ENCODE measurements around the gene RALY. TPM values are rescaled to one million over a fixed set of nuclear protein-coding genes. Genes with fewer than 3 reads are reported as not detected.

Gene RALY
- total and polyA plus RNA-seq, 2 of the 4 experiments (the other 2 are of a cell fraction): 46.2 to 115 TPM

DNA sequence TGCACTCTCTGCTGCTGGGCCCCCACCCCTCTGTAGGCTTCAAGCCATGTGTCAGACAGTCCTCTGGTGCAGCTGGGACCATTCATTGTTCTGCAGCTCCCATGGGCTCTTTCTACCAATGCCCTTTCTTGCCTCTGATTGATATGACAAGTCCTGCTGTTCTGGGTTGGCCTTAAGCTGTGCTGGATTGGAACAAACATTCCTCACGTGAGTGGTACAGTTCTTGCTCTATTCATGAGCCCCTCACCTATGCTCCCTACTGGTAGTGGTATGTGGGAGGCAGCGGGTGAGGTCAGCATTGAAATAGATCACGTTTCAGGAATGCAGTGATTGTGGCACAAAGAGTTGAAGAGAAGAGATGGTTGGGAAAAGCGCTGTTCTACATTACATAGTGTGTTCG is 48.8 kb upstream of the RALY start:
- no peak overlapping the region for H3K4me3 ChIP-seq (ENCODE audit: insufficient read depth, low read depth, low read length)
- H4K91ac ChIP-seq (ENCODE audit: insufficient read depth, low read depth, low read length): no peak overlapping the region
- no peaks in the 10 kb centered on the region for H3K79me1 ChIP-seq (ENCODE audit: low read depth in 1 of 2, low read length in 2 of 2)
- no peak overlapping the region for H3K14ac ChIP-seq (replicated peaks; ENCODE audit: low read depth, low read length)
- no peak overlapping the region for H3K18ac ChIP-seq (ENCODE audit: low read depth, low read length)
- TF ChIP-seq, protein P1, sequence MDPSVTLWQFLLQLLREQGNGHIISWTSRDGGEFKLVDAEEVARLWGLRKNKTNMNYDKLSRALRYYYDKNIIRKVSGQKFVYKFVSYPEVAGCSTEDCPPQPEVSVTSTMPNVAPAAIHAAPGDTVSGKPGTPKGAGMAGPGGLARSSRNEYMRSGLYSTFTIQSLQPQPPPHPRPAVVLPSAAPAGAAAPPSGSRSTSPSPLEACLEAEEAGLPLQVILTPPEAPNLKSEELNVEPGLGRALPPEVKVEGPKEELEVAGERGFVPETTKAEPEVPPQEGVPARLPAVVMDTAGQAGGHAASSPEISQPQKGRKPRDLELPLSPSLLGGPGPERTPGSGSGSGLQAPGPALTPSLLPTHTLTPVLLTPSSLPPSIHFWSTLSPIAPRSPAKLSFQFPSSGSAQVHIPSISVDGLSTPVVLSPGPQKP (IDR thresholded peaks at IDR 0.05; ENCODE audit: borderline replicate concordance, low read depth, low read length): no peak
- TF ChIP-seq CHD1 (IDR thresholded peaks at IDR 0.05; ENCODE audit: low read depth, low read length) (no peak), RAD21 (IDR thresholded peaks at IDR 0.05; ENCODE audit: low read length) (no peak), RCOR1 (IDR thresholded peaks at IDR 0.05; ENCODE audit: insufficient replicate concordance, low read length) (no peak), RFX5 (IDR thresholded peaks at IDR 0.05; ENCODE audit: low read depth, low read length) (no peak), CEBPB (IDR thresholded peaks at IDR 0.05; ENCODE audit: low read depth, low read length) (no peak)
- TF ChIP-seq, protein P2, sequence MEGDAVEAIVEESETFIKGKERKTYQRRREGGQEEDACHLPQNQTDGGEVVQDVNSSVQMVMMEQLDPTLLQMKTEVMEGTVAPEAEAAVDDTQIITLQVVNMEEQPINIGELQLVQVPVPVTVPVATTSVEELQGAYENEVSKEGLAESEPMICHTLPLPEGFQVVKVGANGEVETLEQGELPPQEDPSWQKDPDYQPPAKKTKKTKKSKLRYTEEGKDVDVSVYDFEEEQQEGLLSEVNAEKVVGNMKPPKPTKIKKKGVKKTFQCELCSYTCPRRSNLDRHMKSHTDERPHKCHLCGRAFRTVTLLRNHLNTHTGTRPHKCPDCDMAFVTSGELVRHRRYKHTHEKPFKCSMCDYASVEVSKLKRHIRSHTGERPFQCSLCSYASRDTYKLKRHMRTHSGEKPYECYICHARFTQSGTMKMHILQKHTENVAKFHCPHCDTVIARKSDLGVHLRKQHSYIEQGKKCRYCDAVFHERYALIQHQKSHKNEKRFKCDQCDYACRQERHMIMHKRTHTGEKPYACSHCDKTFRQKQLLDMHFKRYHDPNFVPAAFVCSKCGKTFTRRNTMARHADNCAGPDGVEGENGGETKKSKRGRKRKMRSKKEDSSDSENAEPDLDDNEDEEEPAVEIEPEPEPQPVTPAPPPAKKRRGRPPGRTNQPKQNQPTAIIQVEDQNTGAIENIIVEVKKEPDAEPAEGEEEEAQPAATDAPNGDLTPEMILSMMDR (conservative IDR thresholded peaks at IDR 0.05; ENCODE audit: low read depth, low read length): no peak
- no peaks in the 10 kb centered on the region for H4K20me1 ChIP-seq (ENCODE audit: insufficient read depth, low read length)
- H2AFZ ChIP-seq (replicated peaks; ENCODE audit: low read length, poor library complexity): no peak overlapping the region
- no peak overlapping the region for H3K56ac ChIP-seq (ENCODE audit: extremely low read depth, insufficient read depth, low read length)
- 0 out of 2 replicates have a peak overlapping the region, but pooled peaks have one; percentile 5 for H3K4ac ChIP-seq (ENCODE audit: low read depth, low read length)
- peaks cover 12% of the 10 kb centered on the region for H3K9me3 ChIP-seq (ENCODE audit: control insufficient read depth, insufficient read depth, low read length)
- no peak for DNase-seq
- dilution Hi-C loops (cut with HindIII; ENCODE audit: low sequenced_read_pairs, unreplicated experiment): no loop called here
- no peak overlapping the region for H2AK9ac ChIP-seq (replicated peaks; ENCODE audit: low read depth, low read length, poor library complexity)
- H3K27me3 ChIP-seq (ENCODE audit: control insufficient read depth, insufficient read depth, low read length): no peaks in the 10 kb centered on the region
- H3K9ac ChIP-seq (ENCODE audit: low read depth, low read length): no peak overlapping the region
- no TSS peak for BruUV-seq (replicated peaks)
- 0 out of 2 replicates have a peak, but pooled peaks cover 3% of the 10 kb centered on the region for H3K9me1 ChIP-seq (ENCODE audit: insufficient read depth, low read length)
- H4K5ac ChIP-seq (ENCODE audit: low read depth, low read length): no peak overlapping the region
- no peak overlapping the region for H3K23ac ChIP-seq (ENCODE audit: low read depth, low read length)
- no peak overlapping the region for H2BK15ac ChIP-seq (ENCODE audit: low read depth, low read length)
- POLR2A ChIA-PET (ENCODE audit: unreplicated experiment): no interaction called here
- CTCF ChIA-PET: no interaction called here
- no peak for ATAC-seq (ENCODE audit: low read depth)
- no peak overlapping the region for H3K27ac ChIP-seq (ENCODE audit: insufficient read depth, low read length)
- no peak overlapping the region for H3K4me2 ChIP-seq (ENCODE audit: low read depth, low read length)
- no peak overlapping the region for H2AK5ac ChIP-seq (ENCODE audit: low read depth, low read length)
- in situ Hi-C loops (cut with MboI; ENCODE audit: low sequenced_read_pairs): no loop called here
- intact Hi-C loops (cut with micrococcal nuclease): no loop called here
- no peaks in the 10 kb centered on the region for H3K36me3 ChIP-seq (ENCODE audit: control insufficient read depth, insufficient read depth, low read length)
- peaks cover 2% of the 10 kb centered on the region; the same call in 1 of the 2 replicates for H3K4me1 ChIP-seq (ENCODE audit: control insufficient read depth, insufficient read depth, low read length)
- H2BK20ac ChIP-seq (ENCODE audit: low read depth, low read length): no peak overlapping the region
- H4K8ac ChIP-seq (ENCODE audit: low read depth in 2 of 2, low read length in 2 of 2): no peak overlapping the region
- no CpG with 5 or more reads among the region's 5 CpGs for WGBS, 2 experiments (ENCODE audit: extremely low coverage in 2 of 2, insufficient read length in 1 of 2)
- H2BK120ac ChIP-seq (ENCODE audit: low read depth, low read length): no peak overlapping the region
- no peak overlapping the region for H2BK5ac ChIP-seq (ENCODE audit: low read depth, low read length, poor library complexity, severe bottlenecking)

Measured in IMR-90 (cell line).